HG02763 (cell line): ENCODE data around the gene GFAP.

Experiments
- ATAC-seq: cut with Tn5 transposase; IDR thresholded peaks from one replicate; pipeline ENCODE4 v1.9.1; 2021; ENCODE audit warnings: mild to moderate bottlenecking, moderate library complexity; ENCODE audit not compliant: unreplicated experiment

Gene GFAP

DNA sequence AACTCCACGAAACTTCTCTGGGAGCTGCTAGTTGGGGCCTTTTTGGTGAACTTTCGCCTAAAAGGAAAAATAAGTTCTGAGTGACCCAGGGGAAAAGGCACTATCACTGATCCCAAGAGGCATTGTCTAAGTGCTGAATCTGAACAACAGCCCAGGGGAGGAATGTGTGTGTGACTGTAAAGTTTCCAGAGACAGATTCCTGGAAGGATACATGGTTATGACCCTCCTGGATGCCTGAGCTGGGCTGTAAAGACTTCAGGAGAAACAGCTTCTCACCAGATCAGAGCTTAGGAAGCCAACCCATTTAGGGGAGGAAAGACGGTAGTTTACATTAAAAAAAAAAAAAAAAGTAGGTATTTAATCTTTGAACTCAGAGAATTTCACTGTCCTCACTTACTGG, 47.5 kb downstream of the GFAP start:
- ATAC-seq = no peak

DNA sequence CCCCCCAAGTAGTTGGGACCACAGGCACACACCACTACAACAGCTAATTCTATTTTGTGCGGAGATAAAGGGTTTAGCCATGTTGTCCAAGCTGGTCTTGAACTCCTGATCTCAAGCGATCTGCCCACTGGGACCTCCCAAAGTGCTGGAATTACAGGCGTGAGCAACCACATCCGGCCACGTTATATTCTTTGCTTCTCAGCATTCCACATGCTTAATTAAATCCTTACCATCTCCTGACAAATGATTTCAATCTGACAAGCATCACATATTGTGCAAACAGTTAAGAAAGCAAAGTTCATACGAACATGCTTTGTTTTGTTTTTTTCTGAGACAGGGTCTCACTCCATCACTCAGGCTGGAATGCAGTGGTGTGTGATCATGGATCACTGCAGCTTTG, 49.4 kb downstream of the GFAP start:
- no peak for ATAC-seq

DNA sequence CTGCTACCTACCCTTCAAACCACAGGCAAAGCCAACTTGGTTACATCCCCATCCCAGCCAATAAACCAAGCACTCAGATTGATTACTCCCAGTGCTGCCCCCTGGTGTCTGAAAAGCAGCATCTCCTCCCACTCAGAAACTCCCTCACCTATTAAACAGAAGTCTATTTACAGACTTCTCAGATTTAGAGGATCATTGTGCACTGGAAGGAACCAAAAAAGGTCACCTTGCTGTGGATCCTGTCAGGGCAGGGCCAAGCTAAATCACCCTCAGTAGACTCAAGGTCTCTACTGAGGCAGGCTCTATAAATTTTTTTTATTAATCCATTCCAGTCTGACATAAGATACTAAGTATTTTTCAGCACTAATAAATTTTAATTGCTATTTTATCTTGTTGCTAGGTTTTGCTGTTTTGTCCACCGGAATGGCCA, 50.1 kb downstream of the GFAP start:
- ATAC-seq = no peak

DNA sequence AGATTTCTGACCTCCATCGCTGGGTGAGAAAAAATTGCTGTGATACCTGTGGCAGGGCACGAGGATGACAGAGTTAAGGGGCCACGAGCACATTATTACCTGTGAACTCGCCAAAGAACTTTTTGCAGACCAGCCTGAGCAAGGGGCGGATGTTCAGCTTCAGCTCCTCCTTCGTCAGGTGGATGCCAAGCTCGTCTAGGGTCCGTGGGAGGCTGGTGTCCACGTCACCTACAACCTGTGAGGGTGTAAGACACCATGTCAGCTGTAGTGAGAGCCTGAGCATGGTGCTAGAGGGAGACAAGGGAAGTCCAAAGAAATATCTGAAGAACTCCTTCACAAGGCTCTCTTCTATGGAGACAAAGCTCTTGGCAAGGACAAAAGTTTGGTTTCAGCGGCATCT, 50.5 kb downstream of the GFAP start:
- no peak for ATAC-seq

DNA sequence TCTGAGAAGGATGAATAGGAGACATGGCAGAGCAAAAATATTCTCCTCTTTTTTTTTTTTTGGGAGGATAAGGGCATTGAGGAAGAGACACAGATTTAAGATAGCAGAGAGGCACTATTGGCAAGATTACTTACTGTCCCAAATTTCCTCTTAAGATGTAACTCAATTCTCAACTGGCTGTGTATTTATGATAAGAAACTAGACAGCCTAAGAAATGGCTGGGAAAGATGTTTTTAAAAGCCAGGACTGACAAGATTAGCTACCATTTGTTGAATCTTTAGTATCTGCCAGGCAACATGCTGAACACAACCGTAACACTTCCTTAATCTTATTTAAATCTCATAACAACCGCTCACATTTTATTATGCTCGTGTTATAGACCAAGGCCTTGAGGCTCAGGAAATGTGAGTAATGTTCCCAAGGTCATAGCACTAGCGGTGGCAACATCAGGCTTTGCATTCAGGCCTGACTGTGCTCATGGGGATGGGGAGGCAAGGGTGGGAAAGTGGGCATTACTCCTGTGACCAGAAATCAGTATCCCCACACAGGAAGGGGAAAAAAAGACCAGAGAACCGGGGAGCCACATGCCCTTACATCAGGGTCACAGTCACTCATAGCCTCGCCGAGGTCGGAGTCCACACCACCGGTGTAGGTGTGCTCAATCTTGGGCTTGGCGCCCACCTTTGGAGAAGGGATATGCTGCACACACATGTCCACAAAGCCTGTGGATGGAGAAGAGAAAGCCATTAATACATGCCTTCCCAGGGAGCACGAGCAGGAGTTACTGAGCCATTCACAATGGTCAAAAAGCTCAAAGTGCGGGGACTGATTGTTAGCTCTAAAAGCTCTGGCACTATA, 52.0 kb downstream of the GFAP start:
- no peak for ATAC-seq

DNA sequence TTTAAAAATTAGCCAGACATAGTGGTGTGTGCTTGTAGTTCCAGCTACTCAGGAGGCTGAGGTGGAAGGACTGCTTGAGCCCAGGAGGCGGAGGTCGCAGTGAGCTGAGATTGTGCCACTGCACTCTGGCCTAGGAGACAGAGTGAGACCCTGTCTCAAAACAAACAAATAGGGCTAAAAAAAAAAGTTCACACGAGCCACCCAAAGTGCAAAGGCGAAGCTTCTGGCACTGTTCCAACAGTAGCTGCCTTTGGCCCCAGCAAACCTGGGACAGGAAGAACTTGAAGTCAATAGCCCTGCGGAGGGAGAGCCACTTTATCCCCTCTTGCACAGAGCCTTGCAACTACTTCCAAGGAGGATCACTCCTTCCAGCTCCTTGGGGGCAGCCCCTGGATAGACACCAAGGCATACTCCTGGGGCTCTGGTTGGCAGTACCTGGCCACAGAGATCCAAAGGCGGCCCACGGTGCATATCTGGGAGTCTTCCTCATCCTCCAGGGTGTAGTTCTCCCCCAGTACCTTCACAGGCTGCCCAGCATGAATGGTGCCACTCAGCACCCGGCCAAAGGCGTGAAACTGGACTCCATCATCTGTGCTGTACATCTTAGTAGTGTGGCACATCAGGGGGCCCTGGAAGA, 52.9 kb downstream of the GFAP start:
- ATAC-seq = no peak

DNA sequence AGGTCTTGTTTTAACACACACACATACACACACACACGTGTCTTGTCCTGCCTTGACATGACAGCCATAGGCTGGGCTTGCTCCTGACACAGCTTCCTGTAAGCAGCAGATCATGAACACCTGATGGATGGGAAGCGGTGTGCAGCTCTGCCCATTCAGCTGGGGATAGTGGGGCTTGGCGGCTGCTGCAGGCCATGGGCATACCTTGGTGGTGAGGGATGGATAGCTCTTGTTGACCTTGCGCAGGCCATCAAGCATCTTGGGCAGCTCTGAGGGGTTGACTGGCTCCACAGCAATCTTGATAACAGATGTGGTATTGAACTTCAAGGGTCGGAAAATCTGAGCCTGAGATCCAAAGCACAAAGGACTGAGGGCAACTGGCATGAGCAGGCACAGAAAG, 55.6 kb downstream of the GFAP start:
- no peak for ATAC-seq

DNA sequence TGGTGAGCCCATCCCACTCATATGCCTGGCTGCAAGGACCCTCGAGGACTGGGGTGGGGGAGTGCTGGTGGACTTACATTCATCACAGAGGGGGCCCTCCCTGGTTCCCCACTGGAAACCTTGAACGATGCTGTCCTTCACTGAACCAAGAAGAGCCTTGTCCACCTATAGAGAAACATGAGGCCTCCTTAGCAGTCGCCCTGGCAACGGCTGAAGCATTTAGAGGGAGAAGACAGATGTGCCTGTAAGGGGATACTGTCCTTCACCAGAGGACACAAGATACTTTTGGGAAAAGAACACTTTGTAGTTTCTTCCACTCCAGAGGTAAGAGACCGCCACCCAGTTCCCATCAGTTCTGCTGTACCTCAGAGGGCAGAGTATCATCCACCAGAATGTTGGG, 61.1 kb downstream of the GFAP start:
- no peak for ATAC-seq
